GM19468 (cell line): ENCODE results near the gene CD38.
"Not testable (repeated sequence)": the region's sequence is repeated elsewhere in the genome, so short reads cannot be mapped to it uniquely, and the experiment has no call there.

Source experiments
- ATAC-seq: cut with Tn5 transposase; IDR thresholded peaks from one replicate; pipeline ENCODE4 v1.9.1; 2021; ENCODE audit warnings: mild to moderate bottlenecking, moderate library complexity, moderate number of reproducible peaks; ENCODE audit not compliant: unreplicated experiment; ENCODE audit errors: extremely low read depth

CD38 gene

DNA sequence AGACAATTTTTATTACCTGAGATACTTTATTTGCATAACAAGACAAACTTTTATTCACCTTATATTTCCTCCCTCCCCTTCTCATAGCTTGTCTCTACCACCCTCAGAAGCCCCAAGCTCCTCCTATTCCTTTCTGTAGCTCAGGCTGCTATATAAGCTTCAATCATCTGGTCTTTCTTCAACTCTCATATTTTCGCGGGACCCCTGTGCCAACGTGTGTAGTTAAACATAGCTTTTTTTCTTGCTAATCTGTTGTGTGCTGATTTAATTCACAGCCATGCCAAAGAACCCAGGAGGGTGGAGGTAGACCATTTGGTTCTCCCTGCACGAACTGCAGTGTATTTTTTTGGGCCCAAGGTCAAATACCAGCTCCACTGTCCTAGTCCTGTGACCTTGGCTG is 21.1 kb upstream of the CD38 start:
- no peak for ATAC-seq

DNA sequence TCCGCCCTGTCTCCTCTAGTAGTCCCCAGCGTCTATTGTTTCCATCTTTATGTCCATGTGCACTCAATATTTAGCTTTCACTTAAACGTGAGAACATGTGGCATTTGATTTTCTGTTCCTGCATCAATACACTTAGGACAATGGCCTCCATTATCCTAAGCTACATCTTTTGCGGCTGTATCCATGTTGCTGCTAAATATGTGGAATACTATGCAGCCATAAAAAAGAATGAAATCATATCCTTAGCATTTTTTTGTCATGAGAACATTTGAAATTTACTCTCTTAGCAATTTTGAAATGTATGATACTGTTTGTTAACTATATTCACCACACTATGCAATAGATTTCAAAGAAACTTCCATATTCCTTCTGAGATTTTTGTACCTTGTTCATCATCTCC is 19.8 kb upstream of the CD38 start:
- ATAC-seq, result no peak

DNA sequence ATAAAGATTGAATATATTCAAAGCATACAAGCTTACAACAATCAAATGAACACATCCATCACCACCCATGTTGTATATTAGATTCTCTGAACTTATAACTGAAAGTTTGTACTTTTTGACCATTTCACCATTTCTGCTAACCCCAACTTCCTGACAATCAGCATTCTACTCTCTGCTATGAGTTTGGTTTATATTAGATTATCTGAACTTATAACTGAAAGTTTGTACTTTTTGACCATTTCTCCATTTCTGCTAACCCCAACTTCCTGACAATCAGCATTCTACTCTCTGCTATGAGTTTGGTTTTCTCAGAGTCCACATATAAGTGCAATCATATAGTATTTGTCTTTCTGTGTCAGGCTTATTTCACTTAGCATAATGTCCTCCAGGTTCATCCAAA is 15.7 kb upstream of the CD38 start:
- ATAC-seq, result not testable (repeated sequence)

DNA sequence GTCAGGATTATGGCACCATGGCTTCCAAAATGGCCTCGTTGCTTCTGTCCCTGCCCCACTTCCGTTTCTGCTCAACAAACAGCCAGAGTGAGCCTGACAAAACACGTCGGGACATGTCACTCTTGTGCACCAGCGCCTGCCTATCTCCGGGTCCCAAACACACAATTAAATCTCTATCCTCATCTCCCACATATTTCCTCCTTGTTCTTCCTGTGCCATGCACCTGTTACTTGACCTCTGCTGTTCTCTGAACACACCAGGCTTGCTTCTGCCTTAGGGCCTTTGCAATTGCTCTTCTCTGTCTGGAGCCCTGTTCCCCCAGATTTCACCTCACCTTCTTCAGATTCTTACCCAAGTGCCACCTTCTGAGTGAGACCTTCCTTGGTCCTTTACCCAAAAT is 12.7 kb upstream of the CD38 start:
- no peak for ATAC-seq

DNA sequence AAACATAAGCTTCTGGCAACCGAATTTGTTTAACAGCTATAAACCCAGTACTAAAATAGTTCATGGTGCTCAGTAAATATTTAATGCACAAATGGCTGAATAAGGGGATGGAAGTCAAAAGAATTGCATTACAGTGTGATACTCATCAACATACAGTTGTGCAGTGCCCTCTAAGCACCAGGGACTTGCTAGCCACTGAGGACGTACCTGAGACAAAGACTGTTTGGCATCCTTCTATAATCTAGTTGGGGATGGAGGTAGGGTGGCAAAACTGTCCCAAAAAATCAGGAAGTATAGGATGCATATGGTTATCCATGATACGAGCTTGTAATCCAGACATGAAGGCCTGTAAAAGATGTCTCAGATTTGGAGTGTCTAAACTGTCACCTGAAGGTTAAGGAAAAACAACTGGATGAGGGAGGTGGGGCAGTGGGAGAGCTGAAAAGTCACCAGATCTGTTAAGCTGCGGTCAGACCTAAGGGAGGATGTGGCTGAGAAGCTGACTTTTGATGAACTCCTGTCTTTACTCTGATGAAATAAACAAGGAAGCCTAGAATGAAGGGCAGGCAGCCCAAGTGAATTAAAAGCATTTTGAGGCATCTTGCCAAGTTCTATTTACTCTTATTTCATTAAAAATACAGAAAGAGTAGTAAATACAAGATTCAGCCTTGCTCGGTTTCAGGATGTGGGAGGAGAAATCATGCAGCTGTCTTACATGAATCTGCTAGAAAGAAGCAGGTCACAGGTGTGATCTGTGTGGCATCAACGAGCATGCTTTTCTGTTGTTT is 12.0 kb upstream of the CD38 start:
- no peak for ATAC-seq

DNA sequence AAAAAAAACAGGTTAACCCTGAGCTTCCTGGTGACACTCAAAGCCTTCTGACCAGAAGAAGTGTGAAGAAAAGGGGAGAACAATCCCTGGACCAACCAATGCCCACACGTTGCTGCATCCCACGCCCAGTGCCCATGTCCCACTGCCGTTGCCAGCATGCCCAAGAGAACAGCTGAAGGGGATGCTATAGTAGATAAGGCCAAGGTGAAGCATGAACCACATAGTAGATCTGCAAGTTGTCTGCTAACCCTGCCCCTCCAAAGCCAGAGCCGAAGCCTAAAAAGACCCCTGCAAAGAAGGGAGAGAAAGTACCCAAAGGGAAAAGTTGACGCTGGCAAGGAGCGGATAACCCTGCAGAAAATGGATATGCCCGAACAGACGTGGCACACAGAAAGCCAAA is 11.3 kb upstream of the CD38 start:
- ATAC-seq, result no peak

DNA sequence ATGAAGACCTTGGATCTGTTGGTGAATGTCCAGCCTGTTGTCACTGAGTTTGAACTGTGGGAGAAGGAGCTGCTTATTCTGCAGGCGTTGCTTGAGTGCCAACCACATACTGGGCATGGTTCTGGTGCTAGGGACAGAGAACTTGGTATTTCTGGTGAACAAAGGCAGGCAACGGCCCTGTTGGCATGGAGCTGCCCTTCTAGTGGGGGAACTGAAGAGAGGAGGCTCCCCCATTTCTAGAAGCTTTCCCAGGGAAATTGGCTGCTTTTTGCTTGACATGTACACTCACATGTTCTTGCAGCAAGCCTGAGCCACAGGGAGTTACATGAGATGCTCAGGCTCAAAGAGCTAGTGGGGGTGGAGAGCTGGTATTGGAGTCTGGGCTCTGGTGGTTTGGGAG is 8.9 kb upstream of the CD38 start:
- ATAC-seq, result no peak

DNA sequence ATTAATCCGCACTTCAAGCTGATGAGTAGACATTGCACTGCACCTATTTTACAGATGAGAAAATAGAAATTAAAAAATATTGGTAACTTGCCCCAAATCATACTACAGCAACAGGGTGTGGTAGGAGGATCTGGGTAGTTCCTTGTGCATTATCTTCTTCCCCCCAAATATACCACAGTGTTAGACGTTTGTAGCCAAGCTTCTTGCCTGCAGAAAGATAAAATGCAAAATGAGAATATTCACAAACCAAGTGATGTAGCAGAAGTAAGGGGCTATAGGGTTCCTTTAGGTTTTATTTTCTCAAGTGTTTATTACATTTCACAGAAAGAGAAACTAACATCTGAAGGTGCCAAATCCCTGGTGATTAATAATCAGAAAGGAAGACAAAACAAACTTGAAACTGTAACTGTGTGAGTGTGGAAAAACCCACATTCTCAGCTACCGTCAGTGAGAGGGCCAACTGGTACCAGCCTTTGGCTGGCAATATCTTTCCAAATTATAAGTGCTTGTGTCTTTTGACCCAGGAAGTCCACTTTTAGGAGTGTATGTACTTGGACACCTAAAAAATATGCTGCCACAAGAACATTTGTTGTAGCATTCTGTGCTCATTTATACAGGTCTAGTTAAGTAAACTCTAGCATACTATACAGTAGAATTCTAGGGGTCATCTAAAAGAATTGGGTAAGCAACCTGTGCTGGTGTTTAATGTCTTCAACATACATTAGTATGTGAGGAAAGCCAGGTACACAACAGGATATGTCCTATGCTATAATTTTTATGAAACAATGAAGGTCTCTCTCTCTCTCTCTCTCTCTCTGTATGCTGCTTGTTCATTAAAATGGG is 6.7 kb upstream of the CD38 start:
- peak; percentile 74 for ATAC-seq

DNA sequence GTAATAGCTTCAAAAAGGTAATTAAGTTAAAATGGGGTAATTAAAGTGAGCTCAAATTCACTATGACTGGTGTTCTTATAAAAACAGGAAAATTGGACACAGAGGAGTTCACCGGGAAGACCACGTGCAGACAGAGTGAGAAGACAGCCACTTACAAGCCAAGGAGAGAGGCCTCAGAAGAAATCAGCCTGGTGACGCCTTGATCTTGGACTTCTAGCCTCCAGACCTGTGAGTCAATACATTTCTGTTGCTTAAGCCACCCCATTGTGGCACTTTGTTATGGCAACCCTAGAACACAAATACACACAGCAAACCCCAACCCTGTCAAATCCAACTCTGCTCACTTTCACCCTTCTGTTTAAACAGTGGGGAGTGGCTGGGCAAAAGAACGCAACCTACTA is 4.1 kb upstream of the CD38 start:
- ATAC-seq, result no peak

DNA sequence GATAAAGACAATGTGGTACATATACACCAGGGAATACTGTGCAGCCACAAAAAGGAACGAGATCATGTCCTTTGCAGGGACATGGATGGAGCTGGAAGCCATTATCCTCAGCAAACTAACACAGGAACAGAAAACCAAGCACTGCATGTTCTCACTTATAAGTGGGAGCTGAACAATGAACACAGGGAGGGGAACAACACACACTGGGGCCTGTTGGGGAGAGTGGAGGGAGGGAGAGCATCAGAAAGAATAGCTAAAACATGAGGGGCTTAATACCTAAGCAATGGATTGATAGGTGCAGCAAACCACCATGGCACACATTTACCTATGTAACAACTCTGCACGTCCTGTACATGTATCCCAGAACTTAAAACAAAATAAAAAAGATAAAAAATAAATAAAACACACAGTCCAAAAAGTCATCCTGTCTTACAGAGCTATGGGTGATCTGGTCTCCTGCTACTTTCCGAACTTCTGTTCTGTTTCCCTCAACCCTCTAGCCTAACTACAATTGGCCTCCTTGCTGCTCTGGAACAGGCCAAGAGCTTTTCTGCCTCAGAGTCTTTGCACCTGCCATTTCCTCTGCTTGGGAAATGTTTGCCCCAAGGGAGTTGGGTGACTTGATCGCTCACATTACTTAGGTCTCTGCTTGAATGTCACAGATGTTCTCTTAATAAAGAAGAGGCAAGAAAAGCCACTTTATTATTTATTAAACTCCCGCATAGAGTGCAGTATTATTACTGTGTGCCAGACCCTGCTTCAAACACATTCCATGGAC is 1.1 kb upstream of the CD38 start:
- ATAC-seq, result no peak

DNA sequence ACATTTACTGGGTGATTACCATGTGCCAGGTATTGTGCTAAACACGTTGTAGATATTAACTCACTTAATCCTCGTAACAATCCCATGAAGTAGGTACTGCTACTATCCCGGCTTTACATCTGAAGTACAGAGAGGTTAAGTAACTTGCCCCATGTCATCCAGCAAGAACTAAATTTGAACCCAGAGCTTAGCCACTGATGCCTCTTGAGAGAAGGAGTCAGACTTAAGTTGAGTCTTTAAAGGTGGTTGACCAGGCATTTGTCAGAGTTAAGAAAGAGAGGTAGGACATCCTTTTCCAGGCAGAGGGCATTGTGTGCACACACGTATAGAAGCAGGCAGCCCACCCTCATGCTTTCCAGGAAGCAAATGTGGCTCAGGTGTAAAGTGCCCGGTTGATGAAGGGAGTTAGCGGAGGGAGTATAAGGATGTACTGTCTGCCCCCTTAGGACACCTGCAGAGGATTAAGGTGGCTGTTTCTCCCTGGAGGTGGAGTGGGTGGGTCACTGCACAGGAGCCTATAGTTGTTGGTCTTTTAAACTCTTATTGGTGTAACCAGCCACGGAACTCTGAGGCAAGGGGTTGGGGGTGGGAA is 335 bp upstream of the CD38 start:
- no peak for ATAC-seq

DNA sequence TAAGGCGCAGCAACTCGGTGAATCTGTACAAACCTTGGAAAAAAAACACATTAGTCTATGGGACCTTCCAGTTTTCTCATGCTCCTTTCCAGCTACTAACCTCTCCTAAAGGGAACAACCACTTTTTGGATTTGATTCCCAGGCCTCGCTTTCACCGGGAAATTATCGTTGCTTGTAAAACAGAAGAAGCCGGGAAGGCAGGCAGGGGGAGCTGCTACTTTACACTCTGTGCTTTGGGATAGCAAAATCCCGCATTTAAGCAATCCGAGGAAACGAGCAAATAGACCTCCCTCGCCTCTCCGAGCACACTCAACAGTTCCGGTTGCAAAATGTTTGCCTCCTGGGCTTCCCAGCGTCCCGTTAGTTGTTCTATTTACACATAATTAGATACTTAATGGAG is 1.2 kb downstream of the CD38 start:
- ATAC-seq, result no peak

DNA sequence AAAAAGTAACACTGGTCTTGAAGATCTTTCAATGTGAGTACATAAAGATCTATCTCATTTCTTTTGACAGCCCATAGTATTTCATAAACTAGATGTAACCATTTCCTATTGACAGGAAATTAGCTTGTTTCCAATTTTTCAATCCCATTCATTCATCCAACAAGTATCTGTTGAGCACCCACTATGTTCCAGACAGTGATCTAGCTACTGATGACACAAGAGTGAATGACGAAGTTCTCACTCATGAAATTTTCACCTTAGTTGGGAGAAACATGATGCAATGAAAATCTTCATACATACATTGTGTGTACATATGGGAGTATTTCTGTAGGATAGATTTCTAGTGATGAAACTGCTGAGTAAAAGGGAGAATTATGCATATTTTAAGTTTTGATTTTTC is 1.7 kb downstream of the CD38 start:
- ATAC-seq, result no peak

DNA sequence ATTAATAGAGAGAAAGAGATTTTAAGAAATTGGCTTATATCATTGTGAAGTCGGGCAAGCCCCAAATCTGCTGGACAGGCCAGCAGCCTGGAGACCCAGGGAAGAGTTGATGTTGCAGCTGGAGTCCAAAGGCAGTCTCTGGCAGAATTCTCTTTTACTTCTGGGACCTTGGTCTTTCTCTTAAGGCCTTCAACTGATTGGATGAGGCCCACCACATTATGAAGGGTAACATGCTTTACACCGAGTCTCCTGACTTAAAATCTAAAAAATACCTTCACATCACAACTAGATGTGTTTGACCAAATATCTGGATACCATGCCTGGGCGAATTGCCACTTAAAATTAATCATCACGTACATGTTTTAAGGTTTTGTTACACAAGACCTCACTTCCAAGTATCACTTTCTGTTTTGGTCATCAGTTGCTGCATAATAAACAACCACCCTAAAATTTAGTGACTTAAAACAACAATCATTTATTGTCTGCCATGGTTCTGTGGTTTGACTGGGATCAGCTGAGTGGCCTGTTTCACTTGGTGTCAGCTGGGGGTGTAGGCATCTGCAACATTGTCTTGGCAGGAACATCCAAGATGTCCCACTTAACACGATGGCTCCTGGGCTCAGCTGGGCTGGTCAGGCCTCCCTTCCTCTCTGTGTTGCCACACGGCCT is 3.4 kb downstream of the CD38 start:
- ATAC-seq, result peak; percentile 8

DNA sequence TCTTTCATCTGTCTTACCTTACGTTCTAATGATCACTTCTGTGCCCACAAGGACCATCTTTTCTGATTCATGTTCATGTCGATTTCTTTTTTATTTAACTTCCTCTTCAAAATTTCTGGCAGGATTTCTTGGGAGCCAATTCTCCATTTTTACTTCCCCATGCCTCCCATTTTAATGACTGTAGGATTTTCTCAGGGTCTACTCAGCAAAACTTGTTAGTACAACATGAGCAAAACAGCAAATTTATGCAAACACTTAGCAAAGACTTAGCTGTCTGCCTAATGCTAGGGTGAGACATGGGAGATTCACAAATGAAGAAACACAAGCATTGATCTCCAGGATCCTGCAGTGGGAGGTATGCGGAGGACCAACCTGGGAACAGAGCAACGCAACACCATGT is 5.5 kb downstream of the CD38 start:
- no peak for ATAC-seq

DNA sequence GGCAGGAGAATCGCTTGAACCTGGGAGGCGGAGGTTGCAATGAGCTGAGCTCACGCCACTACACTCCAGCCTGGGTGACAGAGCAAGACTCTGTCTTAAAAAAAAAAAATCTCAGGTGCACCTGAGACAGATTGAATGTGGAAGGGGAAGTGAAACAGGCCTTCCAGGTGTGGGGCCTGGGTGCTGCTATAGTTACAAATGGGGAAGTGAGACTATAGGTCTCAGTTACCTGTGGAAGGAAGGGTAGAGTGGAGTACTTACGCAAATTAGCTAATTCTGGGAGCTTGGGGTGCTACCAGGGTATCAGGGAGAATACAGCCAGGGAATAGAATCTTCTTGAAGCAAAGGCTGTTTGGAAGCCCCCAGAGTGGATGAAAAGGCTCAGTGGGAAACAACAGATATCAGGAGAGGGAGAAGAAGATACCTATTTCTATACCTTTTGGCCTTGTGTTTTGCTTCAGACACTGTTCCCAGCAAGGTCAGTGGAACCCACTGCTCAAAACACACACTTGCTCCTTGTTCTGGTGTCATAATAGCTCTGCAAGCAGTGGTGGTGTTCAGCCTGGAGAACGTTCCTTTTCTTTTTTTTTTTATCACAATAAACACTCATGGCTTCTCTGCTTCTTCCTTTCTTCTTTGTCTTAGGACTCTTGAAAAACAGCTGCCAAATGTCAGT is 7.0 kb downstream of the CD38 start:
- peak; percentile 87 for ATAC-seq

DNA sequence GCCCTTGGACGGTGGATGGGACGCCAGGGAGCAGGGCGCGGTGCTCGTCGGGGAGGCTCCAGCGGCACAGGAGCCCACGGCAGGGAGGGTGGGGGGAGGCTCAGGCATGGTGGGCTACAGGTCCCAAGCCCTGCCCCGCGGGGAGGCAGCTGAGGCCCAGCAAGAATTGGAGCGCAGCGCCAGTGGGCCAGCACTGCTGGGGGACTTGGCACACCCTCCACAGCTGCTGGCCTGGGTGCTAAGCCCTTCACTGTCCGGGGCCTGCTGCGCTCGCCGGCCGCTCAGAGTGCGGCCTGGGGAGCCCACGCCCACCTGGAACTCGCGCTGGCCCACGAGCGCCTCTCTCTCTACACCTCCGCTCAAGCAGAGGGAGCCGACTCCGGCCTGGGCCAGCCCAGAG is 8.6 kb downstream of the CD38 start:
- ATAC-seq, result no peak

DNA sequence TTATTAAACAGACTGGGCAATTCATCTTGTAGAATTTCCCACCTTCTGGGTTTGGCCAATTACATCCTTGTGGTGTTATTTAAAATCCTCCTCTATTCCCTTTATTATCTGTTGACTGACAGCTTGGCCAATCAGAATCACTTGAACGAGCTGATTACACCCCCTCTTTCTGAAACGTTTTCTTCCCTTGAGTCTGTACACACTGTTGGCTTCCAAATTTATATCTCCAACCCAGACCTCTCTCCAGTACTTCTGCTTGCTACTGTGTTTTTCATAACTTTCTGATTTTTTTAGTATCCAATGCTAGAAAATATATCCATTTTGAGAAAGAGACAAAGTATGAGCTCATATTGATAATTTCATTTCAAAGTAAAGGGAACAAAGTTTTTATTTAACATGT is 14.8 kb downstream of the CD38 start:
- no peak for ATAC-seq

DNA sequence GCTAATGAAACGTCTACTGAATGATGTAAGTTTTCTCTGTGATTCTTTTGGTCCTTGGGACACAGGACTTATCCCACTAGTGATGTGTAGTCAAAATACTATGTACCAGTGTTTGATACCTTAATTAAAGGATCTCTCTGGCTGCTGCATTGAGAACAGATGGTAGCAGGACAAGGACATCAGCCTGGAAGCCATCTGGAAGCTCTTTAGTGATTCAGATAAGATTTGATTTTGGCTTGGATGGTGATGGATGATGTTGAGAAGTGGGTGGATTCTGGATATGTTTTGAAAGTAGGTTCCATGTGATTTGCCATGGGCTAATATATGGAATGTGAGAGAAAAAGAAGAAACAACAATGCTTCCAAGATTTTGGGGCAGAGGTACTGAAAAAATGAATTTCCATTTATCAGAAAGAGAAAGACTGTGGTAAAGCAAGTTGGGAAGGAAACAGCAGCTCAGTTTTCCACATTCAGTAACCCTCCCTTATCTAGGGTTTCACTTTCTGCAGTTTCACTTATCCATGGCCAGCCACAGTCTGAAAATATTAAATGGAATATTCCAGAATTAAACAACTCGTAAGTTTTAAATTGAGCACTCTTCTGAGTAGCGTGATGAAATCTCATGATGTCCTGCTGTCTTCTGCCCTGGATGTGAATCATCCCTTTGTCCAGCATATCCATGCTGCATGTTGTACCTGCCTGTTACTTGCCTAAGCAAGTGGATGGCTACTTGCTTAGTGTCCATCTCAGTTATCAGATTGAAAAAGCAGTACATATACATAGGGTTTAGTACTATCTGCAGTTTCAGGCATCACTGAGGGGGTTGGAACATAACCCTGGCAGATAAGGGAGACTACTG is 15.6 kb downstream of the CD38 start:
- no peak for ATAC-seq
